Osteocyte (in vitro differentiated cells): ENCODE measurements around the gene SUPT7L. TPM values are rescaled to one million over a fixed set of nuclear protein-coding genes. Genes with fewer than 3 reads are reported as not detected.
A peak's percentile ranks its signal among the peaks of the same experiment; 100 is the strongest.
"Not testable (repeated sequence)": the region's sequence is repeated elsewhere in the genome, so short reads cannot be mapped to it uniquely, and the experiment has no call there.

Source experiments
- DNase-seq: peaks from one replicate; pipeline ENCODE4 v3.0.0; 2021; ENCODE audit warnings: mixed read lengths; ENCODE audit not compliant: unreplicated experiment; ENCODE audit errors: extremely low spot score
- H3K27ac Mint-ChIP-seq: one replicate; pipeline ENCODE4 v1.8.0; 2021; ENCODE audit warnings: mild to moderate bottlenecking, mixed read lengths; ENCODE audit not compliant: unreplicated experiment
- H3K27me3 Mint-ChIP-seq: one replicate; pipeline ENCODE4 v1.8.0; 2021; ENCODE audit warnings: mixed read lengths; ENCODE audit not compliant: unreplicated experiment
- H3K36me3 Mint-ChIP-seq: one replicate; pipeline ENCODE4 v1.8.0; 2021; ENCODE audit warnings: mixed read lengths; ENCODE audit not compliant: unreplicated experiment
- H3K4me1 Mint-ChIP-seq: one replicate; pipeline ENCODE4 v1.8.0; 2021; ENCODE audit warnings: mixed read lengths; ENCODE audit not compliant: unreplicated experiment
- H3K4me3 Mint-ChIP-seq: one replicate; pipeline ENCODE4 v1.8.0; 2021; ENCODE audit warnings: mild to moderate bottlenecking, moderate library complexity, mixed read lengths; ENCODE audit not compliant: unreplicated experiment
- H3K9me3 Mint-ChIP-seq: one replicate; pipeline ENCODE4 v1.8.0; 2021; ENCODE audit warnings: mixed read lengths; ENCODE audit not compliant: unreplicated experiment
- total RNA-seq: library from RNA; stranded (reverse); gene quantifications from 2 replicates; pipeline ENCODE4 v1.2.1, GENCODE V29; 2021
- TF ChIP-seq, protein P1 (sequence below): fragments of 200-600 bp; sonication (generic); IDR thresholded peaks from 2 replicates; pipeline ENCODE4 v1.5.0; 2021; ENCODE audit warnings: antibody characterized with exemption, mild to moderate bottlenecking, moderate library complexity

Gene SUPT7L
- total RNA-seq, 1 donor from 2014 or later: 41.2 TPM

DNA sequence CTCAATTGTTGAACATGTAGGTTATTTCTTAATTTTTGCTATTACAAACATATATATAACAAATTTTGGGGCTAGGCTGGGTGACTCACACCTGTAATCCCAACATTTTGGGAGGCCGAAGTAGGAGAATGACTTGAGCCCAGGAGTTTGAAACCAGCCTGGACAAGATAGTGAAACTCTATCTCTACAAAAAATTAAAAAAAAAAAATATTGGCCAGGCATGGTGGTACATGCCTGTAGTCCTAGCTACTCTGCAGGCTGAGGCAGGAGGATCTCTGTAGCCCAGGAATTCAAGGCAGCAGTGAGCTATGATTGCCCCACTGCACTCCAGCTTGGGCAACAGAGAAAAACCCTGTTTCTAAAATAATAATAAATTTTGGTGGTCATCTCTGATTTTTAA lies 23.8 kb upstream of the SUPT7L start:
- peaks cover 41% of the 10 kb centered on the region for H3K36me3 Mint-ChIP-seq
- H3K4me3 Mint-ChIP-seq: no peak overlapping the region
- no peak overlapping the region for H3K27ac Mint-ChIP-seq
- peaks cover 13% of the 10 kb centered on the region for H3K4me1 Mint-ChIP-seq
- no peaks in the 10 kb centered on the region for H3K27me3 Mint-ChIP-seq
- TF ChIP-seq, protein P1, sequence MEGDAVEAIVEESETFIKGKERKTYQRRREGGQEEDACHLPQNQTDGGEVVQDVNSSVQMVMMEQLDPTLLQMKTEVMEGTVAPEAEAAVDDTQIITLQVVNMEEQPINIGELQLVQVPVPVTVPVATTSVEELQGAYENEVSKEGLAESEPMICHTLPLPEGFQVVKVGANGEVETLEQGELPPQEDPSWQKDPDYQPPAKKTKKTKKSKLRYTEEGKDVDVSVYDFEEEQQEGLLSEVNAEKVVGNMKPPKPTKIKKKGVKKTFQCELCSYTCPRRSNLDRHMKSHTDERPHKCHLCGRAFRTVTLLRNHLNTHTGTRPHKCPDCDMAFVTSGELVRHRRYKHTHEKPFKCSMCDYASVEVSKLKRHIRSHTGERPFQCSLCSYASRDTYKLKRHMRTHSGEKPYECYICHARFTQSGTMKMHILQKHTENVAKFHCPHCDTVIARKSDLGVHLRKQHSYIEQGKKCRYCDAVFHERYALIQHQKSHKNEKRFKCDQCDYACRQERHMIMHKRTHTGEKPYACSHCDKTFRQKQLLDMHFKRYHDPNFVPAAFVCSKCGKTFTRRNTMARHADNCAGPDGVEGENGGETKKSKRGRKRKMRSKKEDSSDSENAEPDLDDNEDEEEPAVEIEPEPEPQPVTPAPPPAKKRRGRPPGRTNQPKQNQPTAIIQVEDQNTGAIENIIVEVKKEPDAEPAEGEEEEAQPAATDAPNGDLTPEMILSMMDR: no peak
- no peak for DNase-seq
- H3K9me3 Mint-ChIP-seq: no peaks in the 10 kb centered on the region

DNA sequence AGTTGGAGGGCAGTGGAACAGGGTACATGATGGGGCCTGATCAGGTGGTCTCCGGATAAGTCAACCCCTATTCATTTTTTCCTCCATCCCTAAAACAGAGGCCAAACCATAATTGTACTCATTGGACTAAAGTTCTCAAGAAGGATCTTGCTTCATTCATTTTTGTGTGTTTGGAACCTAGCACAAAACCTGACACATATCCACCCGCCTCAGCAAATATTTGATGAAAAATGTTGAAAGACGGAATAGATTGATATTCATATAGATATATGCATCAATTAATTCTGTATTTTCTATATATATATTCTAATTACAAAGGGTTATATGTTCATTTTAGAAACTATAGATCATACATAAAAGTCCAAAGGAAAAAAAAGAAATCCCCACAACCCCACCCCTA lies 22.2 kb upstream of the SUPT7L start:
- Mint-ChIP-seq H3K4me3 (no peak overlapping the region), H3K27ac (no peak overlapping the region), H3K9me3 (no peaks in the 10 kb centered on the region), H3K4me1 (peaks cover 29% of the 10 kb centered on the region), H3K36me3 (peaks cover 35% of the 10 kb centered on the region), H3K27me3 (no peaks in the 10 kb centered on the region)
- TF ChIP-seq, protein P1: no peak
- no peak for DNase-seq

DNA sequence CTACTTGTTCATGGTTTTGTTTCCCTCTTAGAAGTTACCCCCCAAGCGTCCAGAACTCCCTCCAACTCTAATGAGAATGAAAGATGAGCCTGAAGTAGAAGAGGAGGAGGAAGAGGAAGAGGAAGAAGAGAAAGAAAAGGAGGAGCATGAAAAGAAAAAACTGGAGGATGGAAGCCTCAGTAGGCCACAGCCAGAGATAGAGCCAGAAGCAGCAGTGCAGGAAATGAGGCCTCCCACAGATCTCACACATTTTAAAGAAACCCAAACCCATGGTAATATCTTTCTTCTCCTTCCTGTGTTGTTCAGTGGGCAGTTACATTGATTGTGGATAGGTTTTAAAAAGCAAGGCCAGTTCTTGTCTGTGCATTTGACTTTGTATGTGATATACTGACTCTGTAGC lies 21.6 kb upstream of the SUPT7L start:
- not testable (repeated sequence) for H3K9me3 Mint-ChIP-seq, H3K27me3 Mint-ChIP-seq, H3K4me3 Mint-ChIP-seq, H3K27ac Mint-ChIP-seq, DNase-seq
- Mint-ChIP-seq H3K4me1 (peaks cover 30% of the 10 kb centered on the region), H3K36me3 (peaks cover 36% of the 10 kb centered on the region)

- no peaks in the 10 kb centered on the region for H3K9me3 Mint-ChIP-seq
- DNase-seq: peak; percentile 86
- H3K4me1 Mint-ChIP-seq: peaks cover 30% of the 10 kb centered on the region
- peaks cover 41% of the 10 kb centered on the region for H3K36me3 Mint-ChIP-seq
- no peaks in the 10 kb centered on the region for H3K27me3 Mint-ChIP-seq
- no peak overlapping the region for H3K4me3 Mint-ChIP-seq
- peak overlapping the region; percentile 82 for H3K27ac Mint-ChIP-seq
- TF ChIP-seq, protein P1: peak; percentile 90
These were observed 20.1 kb upstream of the SUPT7L start for GRCh38 chr2:27683390-27684071.

DNA sequence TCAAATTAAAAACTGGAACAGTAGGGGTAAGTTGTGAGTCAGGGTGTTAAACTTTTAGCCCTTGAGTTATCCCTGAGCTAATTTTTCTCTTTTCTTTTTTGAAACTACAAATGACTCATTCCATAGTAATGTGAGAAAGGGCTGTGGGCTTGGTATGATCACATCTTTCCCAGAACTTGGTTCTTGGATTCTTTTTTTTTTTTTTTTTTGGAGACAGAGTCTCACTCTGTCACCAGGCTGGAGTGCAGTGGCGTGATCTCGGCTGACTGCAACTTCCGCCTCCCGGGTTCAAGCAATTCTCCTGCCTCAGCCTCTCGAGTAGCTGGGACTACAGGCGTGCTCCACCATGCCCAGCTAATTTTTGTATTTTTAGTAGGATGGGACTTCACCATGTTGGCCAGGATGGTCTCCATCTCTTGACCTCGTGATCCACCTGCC lies 18.9 kb upstream of the SUPT7L start:
- not testable (repeated sequence) for DNase-seq, H3K4me3 Mint-ChIP-seq, H3K27me3 Mint-ChIP-seq, H3K9me3 Mint-ChIP-seq
- H3K27ac Mint-ChIP-seq: peak overlapping the region; percentile 82
- peaks cover 39% of the 10 kb centered on the region for H3K36me3 Mint-ChIP-seq
- peaks cover 30% of the 10 kb centered on the region for H3K4me1 Mint-ChIP-seq

DNA sequence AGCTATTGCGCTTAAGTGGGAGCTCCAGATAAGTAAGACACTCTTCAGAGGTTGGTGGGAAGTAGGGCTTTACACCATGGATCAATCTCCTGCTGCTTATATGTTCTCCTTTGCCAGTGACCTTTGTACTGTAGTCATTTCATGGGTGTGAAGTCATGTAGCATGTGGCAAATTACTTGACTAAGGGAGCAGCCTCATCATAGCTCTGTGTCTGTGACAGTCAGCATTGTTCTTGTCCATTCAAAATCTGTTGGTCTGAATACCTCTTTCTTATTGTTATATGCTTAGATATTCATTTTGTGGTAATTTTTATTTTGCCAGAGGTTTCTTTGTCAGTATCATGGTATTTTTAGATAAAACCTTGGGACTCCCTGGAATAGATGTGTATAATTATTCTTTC lies 18.4 kb upstream of the SUPT7L start:
- no peak for DNase-seq
- Mint-ChIP-seq H3K4me1 (peaks cover 30% of the 10 kb centered on the region), H3K27me3 (no peaks in the 10 kb centered on the region), H3K9me3 (no peaks in the 10 kb centered on the region), H3K27ac (peak overlapping the region; percentile 82), H3K4me3 (no peak overlapping the region), H3K36me3 (peaks cover 39% of the 10 kb centered on the region)
- TF ChIP-seq, protein P1: no peak
